NCI-H446 treated with DMSO at 0.1 percent for 48 hours (cell line): ENCODE results near the gene LPA.
"Not testable (repeated sequence)": the region's sequence is repeated elsewhere in the genome, so short reads cannot be mapped to it uniquely, and the experiment has no call there.

Experiments
- DNase-seq: peaks from one replicate; lab custom pipeline; 2025; lab: John Stamatoyannopoulos, UW

LPA gene

DNA sequence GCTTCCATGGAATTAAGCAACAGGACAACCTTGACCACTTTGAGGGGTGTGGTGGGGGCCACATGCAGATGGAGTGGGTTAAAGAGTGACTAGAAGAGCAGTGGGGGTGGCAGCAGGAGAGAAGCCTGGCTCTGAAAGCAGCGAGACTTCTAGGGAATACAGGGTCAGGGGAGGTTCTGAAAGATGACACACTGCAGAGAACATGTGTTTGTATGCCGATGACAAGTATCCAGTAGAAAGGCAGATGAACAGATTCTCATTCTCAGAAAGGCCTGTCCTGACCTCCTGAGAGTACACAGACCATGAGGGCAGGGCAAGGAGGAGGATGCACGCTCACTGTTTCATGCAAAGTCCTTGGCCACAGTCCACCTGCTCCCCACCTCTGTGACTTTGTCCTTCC, 2.9 kb downstream of the LPA start:
- no peak for DNase-seq

DNA sequence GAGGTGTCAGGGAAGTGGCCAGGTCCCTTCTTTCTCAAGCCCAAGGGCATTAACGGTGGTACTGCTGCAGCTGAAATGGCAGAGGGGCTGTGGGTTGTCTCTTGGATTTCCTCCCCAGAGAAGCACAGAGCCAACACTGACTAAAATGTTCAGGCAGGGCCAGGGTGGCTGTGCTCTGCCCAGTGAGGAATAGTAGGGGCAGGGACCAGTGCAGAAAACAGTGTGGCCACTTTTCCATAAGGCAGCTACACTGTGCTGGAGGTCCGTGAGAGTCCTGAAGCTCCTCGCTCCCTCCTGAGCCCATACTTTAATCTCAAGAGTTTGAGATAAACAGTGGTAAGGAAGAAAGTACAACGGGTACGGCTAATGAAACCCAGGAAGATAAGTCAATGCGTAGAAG, 4.5 kb downstream of the LPA start:
- DNase-seq = no peak

DNA sequence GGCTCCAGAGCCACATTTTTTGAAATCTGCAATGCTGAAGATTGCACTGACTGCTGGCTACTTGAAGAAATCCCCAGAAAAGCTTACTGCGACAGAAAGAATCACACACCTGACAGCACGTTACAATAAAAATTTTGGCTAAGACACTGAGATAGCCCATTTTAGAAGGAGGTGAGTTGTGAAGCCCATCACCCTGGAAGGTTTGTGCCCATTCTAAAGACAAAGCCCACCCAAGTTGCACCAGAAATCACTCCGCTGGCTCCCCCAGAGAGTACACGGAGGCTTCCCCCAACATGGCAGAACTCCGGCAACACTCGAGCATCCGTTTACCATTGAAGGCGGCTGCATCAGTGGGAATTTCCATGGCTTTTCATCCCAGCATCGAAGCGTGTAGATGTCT, 29.4 kb downstream of the LPA start:
- no peak for DNase-seq

DNA sequence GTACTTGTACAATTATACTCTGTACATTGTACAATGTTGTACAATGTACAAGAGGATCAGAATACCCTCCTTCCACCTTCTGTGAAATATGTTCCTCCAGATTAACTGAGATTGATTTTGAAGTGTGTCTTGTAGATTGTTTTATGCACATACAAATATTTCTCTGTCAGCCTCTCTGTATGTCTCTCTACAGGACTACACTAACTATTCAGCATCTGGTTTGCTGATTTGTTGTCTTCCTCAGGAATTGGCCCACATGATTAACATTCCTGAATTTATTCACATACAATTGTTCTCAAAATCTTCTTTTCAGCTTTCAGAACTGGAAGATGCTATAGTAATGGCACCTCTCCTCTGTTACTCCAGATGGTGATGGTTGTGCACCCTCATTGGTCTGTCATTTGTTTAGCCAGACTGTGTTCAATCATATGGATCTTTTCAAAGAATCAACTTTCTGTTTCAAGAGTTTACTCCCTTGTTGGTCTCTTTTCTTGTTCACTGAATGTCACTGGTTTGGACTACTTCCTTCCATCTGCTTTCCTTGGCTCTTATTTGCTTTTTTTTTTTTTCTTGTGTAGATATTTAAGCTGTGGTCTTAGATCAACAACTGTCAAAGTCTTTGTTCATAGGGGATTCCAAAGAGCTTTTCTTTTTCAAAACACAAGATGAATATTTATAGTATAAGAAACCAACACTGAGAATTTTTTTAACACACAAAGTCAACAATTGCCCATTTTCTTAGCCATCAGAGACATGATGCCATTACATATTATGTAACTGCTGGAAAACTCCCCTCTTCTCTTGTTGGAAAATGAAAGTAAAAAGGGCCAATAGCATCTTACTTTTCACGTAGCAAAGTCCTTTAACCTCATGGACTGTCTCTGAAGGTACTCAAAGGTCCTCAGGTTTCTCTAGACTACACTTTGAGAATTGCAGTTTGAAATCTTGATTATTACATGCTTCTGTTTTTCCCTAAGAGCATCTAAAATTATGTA, 67.9 kb downstream of the LPA start:
- DNase-seq = no peak

DNA sequence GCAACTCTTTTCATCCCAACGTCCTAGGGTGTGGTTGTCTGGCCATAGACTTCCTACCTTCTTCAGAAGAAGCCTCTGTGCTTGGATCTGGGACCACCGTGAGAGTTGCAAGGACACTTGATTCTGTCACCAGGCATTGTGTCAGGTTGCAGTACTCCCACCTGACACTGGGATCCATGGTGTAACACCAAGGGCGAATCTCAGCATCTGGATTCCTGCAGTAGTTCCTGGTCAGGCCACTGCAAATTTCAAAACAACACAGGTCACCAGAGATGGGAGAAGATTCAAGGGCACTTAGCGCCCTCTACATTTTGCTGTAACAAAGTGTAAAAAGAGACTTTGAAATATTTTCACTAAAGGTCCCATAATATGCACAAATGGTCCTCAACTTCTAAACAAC, 68.8 kb downstream of the LPA start:
- not testable (repeated sequence) for DNase-seq

DNA sequence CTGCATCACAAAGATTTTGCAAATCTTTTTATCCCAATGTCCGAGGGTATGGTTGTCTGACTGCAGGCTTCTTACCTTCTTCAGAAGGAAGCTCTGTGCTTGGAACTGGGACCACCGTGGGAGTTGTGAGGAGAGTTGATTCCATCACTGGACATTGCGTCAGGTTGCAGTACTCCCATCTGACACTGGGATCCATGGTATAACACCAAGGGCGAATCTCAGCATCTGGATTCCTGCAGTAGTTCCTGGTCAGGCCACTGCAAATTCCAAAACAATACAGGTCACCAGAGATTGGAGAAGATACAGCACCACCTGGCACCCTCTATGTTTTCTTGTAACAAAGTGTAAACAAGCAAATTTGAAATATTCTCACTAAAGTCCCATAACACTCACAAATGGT, 77.7 kb downstream of the LPA start:
- DNase-seq = no peak

DNA sequence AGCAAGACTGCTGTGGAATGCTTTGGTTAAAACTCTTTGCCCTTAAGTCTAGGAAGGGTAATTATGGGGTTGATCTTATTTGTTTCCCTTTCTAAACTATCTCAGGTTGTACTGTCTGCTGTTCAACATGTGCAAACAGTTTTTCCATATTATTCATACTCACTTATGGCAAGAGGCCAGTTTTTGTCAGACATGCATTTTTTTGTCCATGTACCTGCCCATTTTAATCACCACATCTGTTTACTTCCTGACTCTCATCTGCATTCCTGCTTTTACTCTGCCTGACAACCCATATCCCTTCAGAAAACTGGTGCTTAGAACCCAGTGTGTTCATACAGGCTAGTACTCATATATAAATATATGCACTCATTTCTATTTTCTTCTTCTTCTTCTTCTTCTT, 80.3 kb downstream of the LPA start:
- DNase-seq = no peak

DNA sequence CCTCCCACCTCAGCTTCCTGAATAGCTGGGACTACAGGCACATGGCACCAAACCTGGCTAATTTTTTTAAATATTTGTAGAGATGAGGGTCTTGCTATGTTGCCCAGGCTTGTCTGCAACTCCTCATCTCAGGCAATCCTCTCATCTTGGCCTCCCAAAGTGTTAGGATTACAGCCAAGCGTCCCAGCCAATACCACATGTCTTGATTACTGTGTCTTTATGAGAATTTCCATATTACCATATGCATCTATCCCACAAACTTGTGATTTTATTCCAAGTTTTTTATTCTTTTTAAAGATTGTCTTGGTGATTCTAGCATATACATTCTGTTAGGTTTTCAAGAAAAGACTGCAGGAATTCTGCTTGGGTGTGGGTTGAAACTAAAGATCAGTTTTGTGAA, 82.7 kb downstream of the LPA start:
- DNase-seq = no peak

DNA sequence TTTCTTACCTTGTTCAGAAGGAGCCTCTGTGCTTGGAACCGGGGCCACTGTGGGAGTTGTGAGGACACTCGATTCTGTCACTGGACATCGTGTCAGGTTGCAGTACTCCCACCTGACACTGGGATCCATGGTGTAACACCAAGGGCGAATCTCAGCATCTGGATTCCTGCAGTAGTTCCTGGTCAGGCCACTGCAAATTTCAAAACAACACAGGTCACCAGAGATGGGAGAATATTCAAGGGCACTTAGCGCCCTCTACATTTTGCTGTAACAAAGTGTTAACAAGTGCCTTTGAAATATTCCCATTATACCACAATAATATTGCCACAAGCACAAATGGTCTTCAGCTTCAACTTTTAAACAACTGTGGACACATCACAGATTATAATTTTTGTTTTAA, 85.6 kb downstream of the LPA start:
- not testable (repeated sequence) for DNase-seq

DNA sequence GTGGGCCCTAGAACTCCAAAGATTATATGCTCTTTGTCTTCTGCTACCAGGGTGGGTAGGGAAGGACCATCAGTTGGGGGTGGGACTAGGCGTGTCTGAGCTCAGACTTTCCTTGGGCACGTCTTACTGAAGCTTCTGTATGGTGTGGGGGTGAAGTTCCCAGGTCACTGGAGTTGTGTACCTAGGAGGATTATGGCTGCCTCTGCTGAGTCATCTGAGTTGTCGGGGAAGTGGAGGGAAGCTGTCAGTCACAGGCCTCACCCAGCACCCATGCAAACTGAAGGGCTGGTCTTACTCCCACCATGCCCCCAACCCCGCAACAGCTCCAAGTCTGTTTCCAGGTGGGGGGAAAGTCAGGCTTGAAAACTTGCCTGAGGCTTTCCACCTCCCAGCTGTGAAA, 90.1 kb downstream of the LPA start:
- DNase-seq = no peak

DNA sequence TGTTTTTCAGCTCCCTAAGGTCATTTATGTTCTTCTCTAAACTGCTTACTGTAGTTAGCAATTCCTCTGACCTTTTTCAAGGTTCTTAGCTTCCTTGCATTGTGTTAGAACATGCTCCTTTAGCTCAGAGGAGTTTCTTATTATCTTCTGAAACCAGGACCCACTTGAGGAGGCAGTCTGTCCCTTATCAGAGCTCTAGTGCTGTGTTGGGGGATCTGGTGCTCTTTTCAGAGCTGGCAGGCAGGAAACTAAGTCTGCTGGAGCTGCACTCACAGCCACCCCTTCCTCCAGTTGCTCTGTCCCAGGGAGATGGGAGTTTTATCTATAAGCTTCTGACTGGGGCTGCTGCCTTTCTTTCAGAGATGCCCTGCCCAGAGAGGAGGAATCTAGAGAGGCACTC, 92.9 kb downstream of the LPA start:
- DNase-seq = not testable (repeated sequence)

DNA sequence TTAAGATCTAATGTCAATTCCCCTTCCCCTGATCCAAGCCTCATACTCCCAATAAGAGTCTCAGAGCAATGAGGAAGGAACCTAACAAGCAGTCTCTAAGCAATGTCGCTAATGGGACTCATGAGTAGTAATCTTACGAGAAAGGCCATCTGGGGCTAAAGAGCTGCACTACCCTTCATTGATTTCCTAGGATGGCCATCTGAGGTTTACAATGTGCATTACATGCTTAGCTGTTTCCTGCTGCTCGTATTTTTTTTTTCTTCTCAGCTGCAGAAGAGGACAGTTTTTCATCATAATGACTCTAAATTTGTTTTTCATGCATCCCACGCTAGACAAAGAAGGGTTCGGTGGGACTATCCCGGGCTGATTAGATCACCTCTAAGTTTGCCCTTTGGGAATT, 119.3 kb downstream of the LPA start:
- no peak for DNase-seq

DNA sequence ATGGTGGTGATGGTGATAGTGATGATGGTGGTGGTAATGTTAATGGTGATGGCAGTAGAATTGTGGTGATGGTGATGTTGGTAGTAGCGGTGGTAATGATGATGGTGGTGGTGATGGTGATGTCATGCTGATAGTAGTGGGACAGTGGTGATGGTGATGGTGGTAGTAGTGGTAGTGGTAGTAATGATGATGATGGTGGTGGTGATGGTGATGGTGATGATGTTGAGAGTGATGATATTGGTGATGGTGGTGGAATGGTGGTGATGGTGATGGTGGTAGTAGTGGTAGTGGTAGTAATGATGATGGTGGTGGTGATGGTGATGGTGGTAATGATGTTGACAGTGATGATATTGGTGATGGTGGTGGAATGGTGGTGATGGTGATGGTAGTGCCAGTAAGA, 128.8 kb downstream of the LPA start:
- DNase-seq = no peak

DNA sequence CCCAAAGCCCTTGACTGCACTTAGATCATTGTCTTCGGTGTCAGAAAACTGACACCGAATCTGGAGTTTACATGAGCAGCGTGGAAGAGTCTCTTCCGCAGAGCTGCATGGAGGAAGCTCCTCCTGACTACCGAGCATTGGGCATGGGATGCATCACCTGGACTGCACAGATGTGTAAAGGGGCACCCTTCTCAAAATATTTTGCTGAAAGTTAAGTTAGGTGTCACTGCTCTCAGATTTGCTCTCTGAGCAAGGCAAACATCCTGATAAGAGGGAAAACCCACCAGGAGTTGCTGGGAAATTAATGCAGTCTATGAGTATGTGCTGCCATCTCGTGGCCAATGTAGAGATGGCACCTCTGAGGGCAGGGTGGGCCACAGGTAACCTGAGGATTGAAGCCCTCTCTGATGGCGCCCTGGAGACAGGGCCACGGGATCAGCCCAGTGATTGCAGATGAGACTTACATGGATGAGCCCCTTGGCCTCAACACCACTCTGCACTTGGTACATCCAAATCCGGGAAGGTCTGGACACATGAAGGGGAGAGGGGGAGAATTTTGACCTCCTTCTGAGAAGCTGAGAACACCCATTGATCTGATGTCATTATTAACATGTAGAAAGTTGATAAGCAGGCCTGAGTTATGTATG, 129.9 kb downstream of the LPA start:
- DNase-seq = no peak

DNA sequence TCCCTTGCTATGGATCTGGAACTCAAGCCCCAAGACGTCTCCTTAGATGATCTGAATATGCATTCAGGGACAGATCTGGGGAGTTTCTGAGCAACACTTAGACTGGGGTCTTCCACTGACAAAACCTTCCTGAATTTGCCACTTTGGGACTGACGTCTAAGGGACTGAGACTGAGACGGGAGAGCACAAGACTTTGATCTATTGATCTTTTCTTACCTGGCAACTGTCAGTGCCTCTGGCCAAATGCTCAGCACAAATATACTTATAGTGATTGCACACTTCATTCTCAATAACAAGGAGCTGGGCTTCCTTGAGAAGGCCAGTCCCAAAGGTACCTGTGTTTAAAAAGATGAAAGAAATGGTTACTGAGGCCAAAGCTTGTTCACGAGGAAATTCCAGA, 131.8 kb downstream of the LPA start:
- DNase-seq = no peak

DNA sequence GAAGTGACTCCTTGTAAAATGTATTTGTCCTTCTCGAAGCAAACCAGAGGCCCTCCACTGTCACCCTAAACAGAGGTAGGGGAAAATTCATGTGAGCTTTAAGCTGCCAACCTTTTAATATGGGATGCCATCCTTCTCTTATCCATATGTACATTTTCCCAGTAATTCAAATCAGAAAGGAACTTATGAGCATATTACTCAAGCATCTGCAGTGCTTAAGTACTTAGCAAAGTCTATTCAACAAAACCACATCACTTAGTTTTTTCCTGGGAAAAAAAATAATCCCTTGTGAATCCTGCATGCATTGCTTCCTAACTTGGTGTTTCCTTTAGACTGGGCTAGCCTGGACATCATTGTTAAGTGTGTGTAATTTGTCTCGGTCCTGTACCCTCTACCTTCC, 132.2 kb downstream of the LPA start:
- no peak for DNase-seq

DNA sequence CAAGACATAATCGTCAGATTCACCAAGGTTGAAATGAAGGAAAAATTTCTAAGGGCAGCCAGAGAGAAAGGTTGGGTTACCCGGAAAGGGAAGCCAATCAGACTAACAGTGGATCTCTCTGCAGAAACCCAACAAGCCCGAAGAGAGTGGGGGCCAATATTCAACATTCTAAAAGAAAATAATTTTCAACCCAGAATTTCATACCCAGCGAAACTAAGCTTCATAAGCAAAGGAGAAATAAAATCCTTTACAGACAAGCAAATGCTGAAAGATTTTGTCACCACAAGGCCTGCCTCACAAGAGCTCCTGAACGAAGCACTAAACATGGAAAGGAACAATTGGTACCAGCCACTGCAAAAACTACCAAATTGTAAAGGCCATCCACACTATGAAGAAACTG, 134.6 kb downstream of the LPA start:
- not testable (repeated sequence) for DNase-seq

DNA sequence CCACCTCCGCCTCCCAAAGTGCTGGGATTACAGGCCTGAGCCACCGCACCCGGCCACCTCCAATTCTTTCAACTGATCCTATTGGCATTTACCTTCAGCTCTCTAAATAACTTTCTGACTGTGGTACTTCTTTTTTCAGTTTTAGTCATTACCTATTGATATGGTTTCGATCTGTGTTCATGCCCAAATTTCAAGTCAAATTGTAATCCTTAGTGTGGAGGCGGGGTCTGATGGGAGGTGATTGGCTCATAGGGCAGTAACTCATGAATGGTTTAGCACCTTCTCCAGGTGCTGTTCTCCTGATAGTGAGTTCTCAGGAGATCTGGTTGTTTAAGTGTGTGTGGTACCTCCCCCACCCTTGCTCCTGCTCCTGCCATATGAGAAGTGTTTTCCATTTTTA, 140.9 kb downstream of the LPA start:
- DNase-seq = no peak

DNA sequence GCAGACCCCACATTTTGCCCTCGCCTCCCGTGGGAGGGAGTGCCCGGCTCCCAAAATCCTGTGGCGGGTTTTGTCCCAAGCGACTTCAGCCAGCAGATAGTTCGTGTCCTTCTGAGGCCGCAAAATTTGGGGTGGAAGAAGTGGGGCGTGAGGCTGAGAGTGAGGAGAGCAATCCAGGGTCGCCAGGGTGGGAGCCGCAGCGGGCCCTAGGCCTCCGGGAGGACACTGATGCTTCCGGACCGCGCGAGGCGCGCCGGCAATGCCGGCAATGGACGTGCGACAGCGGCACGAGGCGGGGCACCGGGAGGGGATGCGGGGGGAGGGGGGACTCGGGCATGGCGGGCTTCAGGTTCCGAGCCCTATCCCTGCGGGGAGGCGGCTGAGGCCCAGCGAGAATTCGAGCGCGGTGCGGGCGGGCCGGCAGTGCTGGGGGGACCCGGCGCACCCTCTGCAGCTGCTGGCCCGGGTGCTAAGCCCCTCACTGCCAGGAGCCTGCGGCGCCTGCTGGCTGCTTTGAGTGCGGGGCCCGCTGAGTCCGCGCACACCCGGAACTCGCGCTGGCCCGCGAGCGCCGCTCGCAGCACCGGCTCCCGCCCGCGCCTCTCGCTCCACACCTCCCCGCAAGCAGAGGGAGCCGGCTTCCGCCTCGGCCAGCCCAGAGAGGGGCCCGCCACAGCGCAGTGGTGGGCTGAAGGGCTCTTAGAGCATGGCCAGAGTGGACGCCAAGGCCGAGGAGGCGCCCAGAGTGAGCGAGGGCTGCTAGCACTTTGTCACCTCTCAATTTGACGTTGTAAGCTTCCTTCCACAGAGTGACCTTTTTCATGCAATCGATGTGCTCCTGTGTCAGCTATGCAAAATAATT, 143.8 kb downstream of the LPA start:
- DNase-seq = no peak

DNA sequence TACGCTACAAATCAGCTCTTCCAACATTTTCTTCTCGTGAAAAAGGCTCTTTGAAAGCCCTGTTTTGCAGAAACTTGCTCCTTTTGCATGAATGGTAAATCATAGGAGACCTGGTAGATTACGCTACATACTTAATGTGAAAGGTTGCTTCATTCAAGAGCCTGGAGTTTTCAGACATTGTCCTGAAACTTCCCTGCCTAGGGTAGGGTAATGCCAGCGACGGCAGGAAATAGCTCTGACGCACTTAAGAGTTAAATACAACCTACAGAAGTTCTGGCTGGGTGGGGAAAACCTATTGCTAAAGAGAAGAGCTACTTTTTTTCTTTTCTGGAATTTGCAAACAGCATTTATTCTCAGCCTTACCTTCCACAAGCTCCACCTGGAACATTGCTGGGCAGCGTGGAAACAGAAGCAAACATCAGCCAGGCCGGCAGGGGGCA, 144.5 kb downstream of the LPA start:
- DNase-seq = no peak

DNA sequence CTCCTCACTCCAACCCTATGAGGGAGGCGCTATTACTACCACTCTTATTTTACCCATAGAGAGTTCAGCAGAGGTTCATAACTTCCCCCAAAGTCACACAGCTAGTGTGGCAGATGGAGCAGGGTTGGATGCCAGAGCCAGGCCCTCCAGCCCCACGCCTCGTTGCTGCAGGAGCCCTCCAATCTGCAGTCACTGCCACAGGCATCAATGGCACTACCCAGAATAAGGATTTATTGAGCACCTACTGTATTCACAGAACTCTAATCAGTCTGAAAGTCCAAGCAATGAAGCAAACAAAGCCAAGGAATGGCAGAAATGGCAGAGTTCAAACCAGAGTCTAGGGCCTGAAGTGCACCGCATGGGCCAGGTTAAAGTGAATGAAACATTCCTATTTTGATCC, 144.9 kb downstream of the LPA start:
- DNase-seq = no peak

DNA sequence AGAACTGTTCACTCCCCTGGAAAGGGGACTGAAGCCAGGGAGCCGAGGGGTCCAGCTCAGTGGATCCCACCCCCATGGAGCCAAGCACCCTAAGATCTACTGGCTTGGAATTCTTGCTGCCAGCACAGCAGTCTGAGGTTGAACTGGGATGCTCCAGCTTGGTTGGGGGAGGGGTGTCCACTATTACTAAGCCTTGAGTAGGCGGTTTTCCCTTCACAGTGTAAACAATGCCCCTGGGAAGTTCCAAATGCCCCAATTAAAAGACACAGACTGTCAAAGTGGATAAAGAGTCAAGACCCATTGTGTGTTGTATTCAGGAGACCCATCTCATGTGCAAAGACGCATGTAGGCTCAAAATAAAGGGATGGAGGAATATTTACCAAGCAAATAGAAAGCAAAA, 150.2 kb downstream of the LPA start:
- no peak for DNase-seq
